GM21576 (cell line): ENCODE data around the gene PUM1.
"Not testable (repeated sequence)": the region's sequence is repeated elsewhere in the genome, so short reads cannot be mapped to it uniquely, and the experiment has no call there.

Experiments
- ATAC-seq: cut with Tn5 transposase; IDR thresholded peaks from one replicate; pipeline ENCODE4 v1.9.1; 2021; ENCODE audit warnings: mild to moderate bottlenecking, moderate library complexity; ENCODE audit not compliant: unreplicated experiment

Gene PUM1

DNA sequence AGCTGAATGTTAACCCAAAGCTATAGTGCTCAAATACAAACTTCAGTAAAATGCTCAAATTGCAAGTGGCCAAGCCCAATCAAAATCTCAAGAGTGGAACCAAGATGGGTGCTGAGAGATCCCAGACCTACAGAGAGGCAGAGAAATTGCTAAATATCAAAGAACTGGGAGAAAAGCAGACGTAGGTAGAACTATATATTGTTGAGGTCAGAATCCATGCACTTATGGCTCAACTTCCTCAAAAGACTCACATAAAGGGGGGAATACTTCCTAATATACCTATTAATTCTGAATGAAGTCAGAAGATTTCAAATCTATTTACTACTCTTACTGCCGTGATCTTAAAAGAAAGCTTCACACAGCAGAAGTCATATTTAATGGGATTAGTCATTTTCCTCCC is 65.2 kb downstream of the PUM1 start:
- ATAC-seq, result no peak

DNA sequence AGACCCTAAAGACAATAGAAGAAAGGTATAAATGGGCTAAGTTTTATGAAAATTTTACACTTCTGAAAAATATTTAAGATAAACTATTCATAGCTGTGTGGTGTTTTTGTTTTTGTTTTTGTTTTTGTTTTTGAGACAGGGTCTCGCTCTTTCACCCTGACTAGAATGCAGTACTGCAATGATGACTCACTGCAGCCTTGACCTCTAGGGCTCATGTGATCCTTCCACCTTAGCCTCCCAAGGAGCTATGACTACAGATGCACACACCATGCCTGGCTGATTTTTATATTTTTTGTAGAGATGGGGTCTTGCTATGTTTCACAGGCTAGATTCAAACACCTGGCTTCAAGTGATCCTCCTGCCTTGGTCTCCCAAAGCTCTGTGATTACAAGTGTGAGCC is 66.6 kb downstream of the PUM1 start:
- ATAC-seq, result no peak

GRCh38 chr1:30998171-30998570 is 67.3 kb downstream of the PUM1 start:
- ATAC-seq, result no peak

- ATAC-seq, result no peak
Observed at GRCh38 chr1:30997463-30998057, 68.0 kb downstream of the PUM1 start.

DNA sequence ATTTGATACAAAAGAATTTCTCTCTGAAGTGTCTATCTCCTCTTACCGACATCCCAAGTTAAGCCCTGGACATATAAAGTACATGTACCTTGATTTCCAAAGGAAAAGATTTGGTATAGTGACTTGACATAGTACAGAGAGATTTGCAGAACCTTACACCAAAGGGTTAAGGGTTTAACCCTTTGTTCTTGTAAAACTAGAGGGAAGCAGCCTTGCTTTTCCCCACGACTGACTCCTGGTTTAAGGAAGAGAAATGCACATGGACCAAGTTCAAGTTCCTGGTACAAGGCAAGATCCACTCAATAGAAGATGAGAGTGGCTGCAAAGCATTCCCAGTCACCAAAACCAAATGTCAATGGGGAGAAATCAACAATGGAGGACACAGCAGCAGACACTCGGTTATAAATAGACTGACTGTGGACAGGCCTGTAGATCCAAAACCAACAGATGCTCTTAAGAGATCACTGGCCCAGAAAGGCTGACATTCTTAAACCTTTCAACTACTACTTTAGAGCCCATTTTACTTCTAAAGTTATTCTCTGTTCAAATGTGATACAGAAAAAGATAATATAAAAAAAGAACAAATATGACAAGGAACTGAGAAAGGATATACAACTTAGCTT is 69.4 kb downstream of the PUM1 start:
- no peak for ATAC-seq

DNA sequence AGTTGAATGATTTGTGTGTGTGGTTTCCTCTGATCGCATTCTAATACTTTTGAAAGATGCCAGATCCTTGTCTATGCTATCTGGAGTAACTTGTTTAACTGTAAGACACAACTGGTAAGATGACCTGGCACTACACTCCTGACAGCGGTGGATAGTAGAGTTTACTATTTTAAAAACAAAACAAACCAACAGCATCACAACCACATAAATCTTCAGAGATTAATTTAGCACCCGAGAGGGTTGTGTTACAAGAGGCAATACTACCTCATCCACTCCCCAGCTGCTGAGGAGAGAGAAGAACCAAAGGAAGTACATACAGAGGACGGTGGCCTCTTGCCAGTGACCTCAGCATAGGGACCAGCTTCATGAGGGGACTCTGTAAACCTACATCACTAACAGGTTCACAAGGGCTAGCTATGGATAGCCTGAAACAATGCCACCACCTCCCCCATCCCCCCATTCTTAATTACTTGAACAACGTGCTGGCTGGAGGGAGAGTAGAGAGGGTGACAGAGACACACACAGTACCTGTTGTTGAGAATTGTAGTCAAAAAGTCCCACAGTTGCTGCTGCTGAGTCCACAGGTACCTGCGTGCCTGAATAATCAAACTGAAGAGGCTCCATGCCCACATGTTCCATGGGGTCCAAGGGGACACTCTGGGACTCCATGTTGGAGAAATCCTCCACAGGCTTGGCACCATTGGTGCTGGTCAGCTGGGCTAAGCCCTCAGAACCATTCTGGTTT is 73.5 kb downstream of the PUM1 start:
- no peak for ATAC-seq

DNA sequence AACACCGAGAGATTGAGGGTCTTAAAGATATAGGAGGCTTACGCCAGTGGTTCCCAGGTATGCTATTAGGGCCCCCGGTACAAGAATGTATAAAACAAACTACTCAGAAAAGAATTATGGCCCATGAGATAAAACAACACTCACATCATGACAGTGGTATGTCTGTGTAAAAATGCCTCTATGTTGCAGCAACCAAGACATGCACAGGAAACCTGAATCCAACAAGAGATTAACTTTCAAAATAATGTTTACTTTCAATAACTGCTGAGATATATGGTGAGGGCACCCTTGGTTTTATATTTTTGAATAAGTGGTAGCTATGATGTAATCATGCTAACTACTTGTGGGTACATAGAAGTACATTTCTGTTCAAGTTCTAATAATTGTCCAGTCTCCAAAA is 74.9 kb downstream of the PUM1 start:
- no peak for ATAC-seq

DNA sequence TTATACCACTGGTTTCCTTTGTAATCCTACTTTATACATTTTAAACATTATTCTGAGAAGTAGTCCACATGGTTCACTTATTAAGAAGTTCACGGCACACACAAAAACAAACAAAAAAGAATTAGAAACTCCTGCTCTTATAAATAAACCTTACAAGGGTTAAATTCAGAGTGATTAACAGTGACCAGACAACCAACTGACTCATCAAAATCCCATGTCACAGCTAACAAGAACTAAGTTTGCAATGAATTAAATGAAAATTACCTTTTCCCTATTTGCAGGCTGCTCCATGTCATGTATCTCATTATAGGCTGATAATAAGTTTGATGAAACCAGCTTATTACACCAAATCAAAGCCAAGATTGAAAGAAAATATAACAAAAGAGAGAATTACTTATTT is 77.5 kb downstream of the PUM1 start:
- ATAC-seq, result no peak

- ATAC-seq, result no peak
Observed at GRCh38 chr1:30986755-30987154, 78.8 kb downstream of the PUM1 start.

GRCh38 chr1:30984991-30985503 is 80.5 kb downstream of the PUM1 start:
- ATAC-seq, result no peak

GRCh38 chr1:30984165-30984889 is 81.2 kb downstream of the PUM1 start:
- ATAC-seq, result no peak

DNA sequence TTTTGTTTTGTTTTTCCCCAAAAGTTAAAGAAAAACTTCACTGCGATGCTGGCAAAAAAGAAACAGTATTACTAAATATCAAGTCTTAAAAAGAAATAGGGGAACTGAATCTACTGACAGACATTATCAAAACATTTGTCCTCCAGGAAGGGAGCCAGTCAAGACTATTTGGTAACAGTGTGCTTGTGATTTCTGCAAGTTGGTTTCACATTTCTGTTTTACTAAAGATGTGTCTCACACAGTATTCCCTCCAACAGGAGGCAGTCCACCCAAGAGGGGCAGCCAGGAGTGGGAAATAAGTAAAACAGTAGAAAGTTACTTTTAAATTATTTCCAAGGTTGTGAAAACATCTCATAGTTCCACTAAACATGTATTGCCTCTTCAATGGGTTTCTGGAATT is 82.6 kb downstream of the PUM1 start:
- no peak for ATAC-seq

DNA sequence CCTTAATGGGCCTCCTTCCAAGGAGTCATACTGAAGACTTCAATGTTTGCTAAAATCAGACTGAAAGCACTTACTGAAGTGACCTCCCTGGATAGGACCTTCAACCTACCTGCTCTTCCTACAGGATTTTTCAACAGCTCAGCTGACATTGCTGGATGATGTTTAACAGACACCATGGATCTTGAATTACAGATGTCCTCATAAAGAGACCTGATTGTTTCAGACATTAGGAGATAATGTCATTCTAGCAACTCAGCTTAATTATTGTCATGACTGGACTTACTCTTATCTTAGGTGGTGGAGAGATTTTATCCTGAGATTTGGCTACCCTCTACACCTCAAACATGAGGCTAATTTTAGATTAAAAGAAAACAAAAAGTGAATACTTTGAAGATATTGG is 83.1 kb downstream of the PUM1 start:
- ATAC-seq, result no peak

DNA sequence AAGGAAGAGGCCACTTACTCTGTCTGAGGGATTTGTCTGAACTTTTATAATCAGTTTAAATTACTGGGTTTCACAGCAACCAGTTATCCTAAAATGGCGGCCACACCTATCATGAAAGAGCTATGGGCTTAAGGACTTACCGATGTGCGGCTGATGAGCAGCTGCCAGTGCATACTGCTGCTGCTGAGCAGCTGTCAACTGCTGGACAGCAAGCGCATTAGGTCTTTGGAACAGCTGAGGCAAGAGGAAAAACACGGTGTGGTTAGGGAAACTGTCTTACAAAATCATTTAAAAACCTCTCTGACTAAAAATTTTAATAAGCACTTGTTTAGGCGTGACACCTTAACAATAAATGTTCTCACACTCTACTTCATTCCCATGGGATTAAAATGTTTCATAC is 84.3 kb downstream of the PUM1 start:
- no peak for ATAC-seq

- ATAC-seq, result no peak
Observed at GRCh38 chr1:30977511-30977910, 88.0 kb downstream of the PUM1 start.

GRCh38 chr1:30977105-30977504 is 88.4 kb downstream of the PUM1 start:
- no peak for ATAC-seq

- no peak for ATAC-seq
Observed at GRCh38 chr1:30976143-30976542, 89.4 kb downstream of the PUM1 start.

- ATAC-seq, result no peak
Observed at GRCh38 chr1:30975217-30975616, 90.3 kb downstream of the PUM1 start.

DNA sequence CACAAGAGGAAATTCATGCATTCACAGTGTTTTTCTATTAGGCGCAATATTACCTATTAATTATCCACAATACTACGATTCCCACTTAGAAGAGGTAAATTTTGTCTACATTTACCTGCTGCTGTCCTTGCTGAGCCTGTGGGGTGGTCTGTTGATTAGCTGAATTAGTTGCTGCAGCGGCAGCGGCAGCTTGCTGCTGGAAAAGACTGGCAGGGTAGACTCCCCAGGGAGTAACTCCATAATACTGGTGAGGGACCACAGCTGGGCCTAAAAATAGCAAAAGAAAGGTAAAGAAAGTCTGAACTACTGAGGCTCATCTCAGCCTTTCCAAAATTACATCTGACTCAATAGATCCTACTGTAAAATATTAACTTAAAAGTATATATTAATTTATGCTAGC is 91.0 kb downstream of the PUM1 start:
- no peak for ATAC-seq

DNA sequence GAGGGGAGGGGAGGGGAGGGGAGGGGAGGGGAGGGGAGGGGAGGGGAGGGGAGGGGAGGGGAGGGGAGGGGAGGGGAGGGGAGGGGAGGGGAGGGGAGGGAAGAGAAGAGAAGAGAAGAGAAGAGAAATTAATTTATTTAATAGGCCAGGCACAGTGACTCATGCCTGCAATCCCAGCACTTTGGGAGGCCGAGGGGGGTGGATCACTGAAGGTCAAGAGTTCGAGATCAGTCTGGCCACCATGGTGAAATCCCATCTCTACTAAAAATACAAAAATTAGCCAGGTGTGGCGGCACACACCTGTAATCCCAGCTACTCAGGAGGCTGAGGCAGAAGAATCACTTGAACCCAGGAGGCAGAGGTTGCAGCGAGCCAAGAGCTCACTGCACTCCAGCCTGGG is 93.2 kb downstream of the PUM1 start:
- not testable (repeated sequence) for ATAC-seq

GRCh38 chr1:30971496-30971895 is 94.0 kb downstream of the PUM1 start:
- ATAC-seq, result no peak

DNA sequence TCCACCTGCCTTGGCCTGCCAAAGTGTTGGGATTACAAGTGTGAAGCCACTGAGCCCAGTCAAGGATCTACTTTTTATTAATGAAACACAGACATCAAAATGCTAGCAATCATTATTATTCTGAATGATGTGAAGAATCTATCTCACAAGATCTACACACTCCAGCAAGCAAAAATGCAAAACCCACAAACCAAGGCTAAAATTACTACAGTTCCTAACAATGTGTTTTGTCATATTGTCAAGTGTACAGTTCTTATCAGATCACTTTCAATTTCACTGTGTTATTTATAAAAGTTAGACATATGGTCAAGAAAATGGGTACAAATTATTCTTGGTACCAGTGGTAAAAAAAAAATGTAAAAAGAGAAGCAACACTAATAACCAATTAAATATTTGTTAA is 95.6 kb downstream of the PUM1 start:
- no peak for ATAC-seq
